ENCODE data around the gene CD47. TPM values are rescaled to one million over a fixed set of nuclear protein-coding genes. Genes with fewer than 3 reads are reported as not detected.

The CD47 gene
- total and polyA plus RNA-seq, 10 of the 15 experiments (the other 5 are each of a cell fraction or from before 2014, with no cell fraction given): 22.9 to 175 (median 81.1) TPM

DNA sequence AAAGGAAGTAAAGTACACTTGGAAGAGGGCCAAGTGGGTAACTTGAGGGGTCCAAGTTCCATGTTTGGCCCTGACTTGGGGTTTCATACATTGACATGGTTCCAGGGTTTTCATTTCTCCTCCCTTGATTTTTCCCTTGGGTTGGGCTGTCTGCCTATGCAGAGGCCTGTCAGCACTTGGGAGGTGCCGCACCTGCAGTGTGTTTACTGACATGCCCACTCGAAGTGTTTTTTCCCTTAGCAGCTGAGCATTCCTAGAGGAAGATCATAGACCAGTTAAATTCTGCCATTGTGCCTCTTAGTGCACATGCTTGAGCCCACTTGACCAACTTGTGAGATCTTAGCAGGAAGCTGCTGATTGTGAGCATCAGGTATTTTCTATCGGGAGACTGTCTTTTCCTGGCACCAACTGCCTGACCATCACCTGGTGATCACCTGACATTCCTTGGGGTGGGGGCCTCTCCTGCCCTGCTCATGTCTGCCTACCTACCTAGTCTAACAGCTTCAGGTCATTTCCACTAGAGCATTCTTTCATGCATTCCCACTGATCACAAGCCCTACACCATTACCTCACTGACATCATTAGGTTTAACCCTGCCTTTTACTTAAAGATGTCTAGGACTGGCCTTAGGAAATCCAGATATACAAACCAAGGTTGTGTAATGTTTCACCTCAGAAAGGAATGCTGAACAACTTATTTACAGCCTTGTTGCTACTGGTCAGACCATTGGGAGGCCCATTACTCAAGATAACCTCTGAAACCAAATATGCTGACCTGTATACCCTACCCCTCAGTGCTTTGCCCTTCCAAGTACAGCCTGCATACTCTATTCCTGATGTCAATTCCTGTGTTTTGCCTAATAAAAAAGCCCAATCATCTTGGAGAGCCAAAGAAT is 68.3 kb downstream of the CD47 start:
- no peaks in the 10 kb centered on the region for H3K4me1 ChIP-seq (ENCODE audit: control insufficient read depth, insufficient read depth, low read length)
- POLR2A ChIA-PET: no interaction called here
- TF ChIP-seq NFXL1 (IDR thresholded peaks at IDR 0.05; ENCODE audit: borderline replicate concordance) (no peak), RAD51 (IDR thresholded peaks at IDR 0.05) (no peak), SMAD5 (IDR thresholded peaks at IDR 0.05; ENCODE audit: low read depth) (no peak), EGR1 (IDR thresholded peaks at IDR 0.05; ENCODE audit: borderline replicate concordance in 1 of 2, low read depth in 2 of 2, low read length in 2 of 2) (no peak), NR2C2 (IDR thresholded peaks at IDR 0.05; ENCODE audit: borderline replicate concordance, control insufficient read depth, insufficient read length, low read depth) (no peak), SMAD1 (IDR thresholded peaks at IDR 0.05; ENCODE audit: low read depth, partially characterized antibody) (no peak), CEBPB (IDR thresholded peaks at IDR 0.05; ENCODE audit: borderline replicate concordance in 1 of 2, low read depth in 2 of 2, low read length in 2 of 2) (no peak), TCF7 (IDR thresholded peaks at IDR 0.05; ENCODE audit: borderline replicate concordance) (no peak), IKZF1 (conservative IDR thresholded peaks at IDR 0.05) (no peak), ZNF274 (IDR thresholded peaks at IDR 0.05; ENCODE audit: insufficient read depth, insufficient read length) (no peak), ZNF207 (IDR thresholded peaks at IDR 0.05; ENCODE audit: borderline replicate concordance) (no peak)
- TF ChIP-seq, protein P1, sequence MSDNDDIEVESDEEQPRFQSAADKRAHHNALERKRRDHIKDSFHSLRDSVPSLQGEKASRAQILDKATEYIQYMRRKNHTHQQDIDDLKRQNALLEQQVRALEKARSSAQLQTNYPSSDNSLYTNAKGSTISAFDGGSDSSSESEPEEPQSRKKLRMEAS (IDR thresholded peaks at IDR 0.05; ENCODE audit: low read depth, low read length): no peak
- TF ChIP-seq, protein P2, sequence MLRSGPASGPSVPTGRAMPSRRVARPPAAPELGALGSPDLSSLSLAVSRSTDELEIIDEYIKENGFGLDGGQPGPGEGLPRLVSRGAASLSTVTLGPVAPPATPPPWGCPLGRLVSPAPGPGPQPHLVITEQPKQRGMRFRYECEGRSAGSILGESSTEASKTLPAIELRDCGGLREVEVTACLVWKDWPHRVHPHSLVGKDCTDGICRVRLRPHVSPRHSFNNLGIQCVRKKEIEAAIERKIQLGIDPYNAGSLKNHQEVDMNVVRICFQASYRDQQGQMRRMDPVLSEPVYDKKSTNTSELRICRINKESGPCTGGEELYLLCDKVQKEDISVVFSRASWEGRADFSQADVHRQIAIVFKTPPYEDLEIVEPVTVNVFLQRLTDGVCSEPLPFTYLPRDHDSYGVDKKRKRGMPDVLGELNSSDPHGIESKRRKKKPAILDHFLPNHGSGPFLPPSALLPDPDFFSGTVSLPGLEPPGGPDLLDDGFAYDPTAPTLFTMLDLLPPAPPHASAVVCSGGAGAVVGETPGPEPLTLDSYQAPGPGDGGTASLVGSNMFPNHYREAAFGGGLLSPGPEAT (IDR thresholded peaks at IDR 0.05; ENCODE audit: low read depth): no peak
- H4K20me1 ChIP-seq (ENCODE audit: control insufficient read depth, insufficient read depth): no peaks in the 10 kb centered on the region
- RAD21 ChIA-PET (ENCODE audit: unreplicated experiment): no interaction called here
- ATAC-seq (no peak), DNase-seq (ENCODE audit: low read depth, low spot score) (no peak), FAIRE-seq (no peak)
- SMC1A ChIA-PET (ENCODE audit: uncharacterized antibody, unreplicated experiment): no interaction called here
- H3K4me3 ChIP-seq: no peak overlapping the region
- no peak overlapping the region for H3K4me2 ChIP-seq (ENCODE audit: control insufficient read depth, insufficient read depth)
- CTCF ChIA-PET: no interaction called here
- H3K79me2 ChIP-seq (ENCODE audit: control insufficient read depth, insufficient read depth, low read length): no peaks in the 10 kb centered on the region
- no peak overlapping the region for H3K9ac ChIP-seq (ENCODE audit: control insufficient read depth, insufficient read depth, low read length)
- H3K9me3 ChIP-seq (replicated peaks; ENCODE audit: control insufficient read depth, insufficient read depth, low read length): no peaks in the 10 kb centered on the region
- no peaks in the 10 kb centered on the region for H3K36me3 ChIP-seq (ENCODE audit: control insufficient read depth in 2 of 2, insufficient read depth in 2 of 2, low read length in 1 of 2)
- H3K27me3 ChIP-seq (replicated peaks in 1 of 2; ENCODE audit: control insufficient read depth in 2 of 2, insufficient read depth in 2 of 2, low read length in 1 of 2): no peaks in the 10 kb centered on the region
- H3K27ac ChIP-seq (ENCODE audit: control insufficient read depth, insufficient read depth): no peak overlapping the region
- in situ Hi-C loops (cut with MboI): no loop called here
- 89% methylated on average over 3 of the region's 3 CpGs for WGBS (ENCODE audit: insufficient coverage, insufficient replicate concordance, low lambda C conversion rate, missing lambda C conversion rate)
- BruUV-seq (replicated peaks): no TSS peak
- no peak overlapping the region for H2AFZ ChIP-seq (ENCODE audit: control insufficient read depth, low read depth, low read length)
- intact Hi-C loops (cut with micrococcal nuclease; ENCODE audit: unreplicated experiment): no loop called here
